ENCODE measurements around the gene AFG1L.

Gene AFG1L

DNA sequence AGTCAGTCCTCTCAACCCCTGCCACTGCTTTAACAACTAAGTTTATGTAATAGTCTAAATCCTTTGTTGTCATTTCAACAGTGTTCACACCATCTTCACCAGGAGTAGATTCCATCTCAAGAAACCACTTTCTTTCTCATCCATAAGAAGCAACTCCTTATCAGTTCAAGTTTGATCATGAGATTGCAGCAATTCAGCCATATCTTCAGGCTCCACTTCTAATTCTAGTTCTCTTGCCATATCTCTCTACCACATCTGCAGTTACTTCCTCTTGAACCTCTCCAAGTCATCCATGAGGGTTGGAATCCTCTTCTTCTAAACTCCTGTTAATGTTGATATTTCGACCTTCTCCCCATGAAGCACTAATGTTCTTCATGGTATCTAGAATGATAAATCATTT lies 208.0 kb downstream of the AFG1L start:
- TF ChIP-seq SPI1 (IDR thresholded peaks at IDR 0.05; ENCODE audit: low read depth, low read length), result no peak
- no peak for TF ChIP-seq POLR2A (IDR thresholded peaks at IDR 0.05; ENCODE audit: low read depth, low read length)
- no peak for TF ChIP-seq POLR2AphosphoS5 (IDR thresholded peaks at IDR 0.05; ENCODE audit: low read depth, low read length)
- no peak for TF ChIP-seq PAX5 (IDR thresholded peaks at IDR 0.05; ENCODE audit: insufficient read depth, low read length, severe bottlenecking)
- DNase-seq (ENCODE audit: insufficient read length, low spot score), result no peak
- FAIRE-seq, result peak; percentile 47

DNA sequence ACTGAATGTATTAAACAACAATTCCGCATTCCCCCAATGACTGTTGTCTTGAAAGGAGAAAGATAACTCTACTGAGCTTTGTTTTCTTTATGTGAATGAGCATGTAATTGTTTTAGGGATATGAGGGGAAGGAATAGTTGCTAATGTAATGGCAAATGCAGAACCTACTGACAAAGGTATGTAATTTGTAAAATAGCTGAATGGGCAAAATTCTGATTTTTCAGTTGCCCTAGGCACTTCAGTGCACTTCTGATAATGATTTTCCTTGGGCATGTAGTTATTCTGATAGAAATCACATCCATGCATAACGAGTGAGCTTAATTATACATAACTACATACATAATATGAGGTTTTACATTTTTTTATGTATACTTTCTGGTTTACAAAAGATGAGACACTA lies 212.5 kb downstream of the AFG1L start:
- no peak for FAIRE-seq
- TF ChIP-seq SPI1 (IDR thresholded peaks at IDR 0.05; ENCODE audit: low read depth, low read length) (no peak), POU2F2 (IDR thresholded peaks at IDR 0.05; ENCODE audit: low read depth, low read length) (no peak), TAF1 (IDR thresholded peaks at IDR 0.05; ENCODE audit: low read depth, low read length) (no peak), PAX5 (IDR thresholded peaks at IDR 0.05; ENCODE audit: insufficient read depth, low read length, severe bottlenecking) (no peak), POLR2AphosphoS5 (IDR thresholded peaks at IDR 0.05; ENCODE audit: low read depth, low read length) (no peak), POLR2A (IDR thresholded peaks at IDR 0.05; ENCODE audit: low read depth, low read length) (no peak)
- DNase-seq (ENCODE audit: insufficient read length, low spot score), result no peak

DNA sequence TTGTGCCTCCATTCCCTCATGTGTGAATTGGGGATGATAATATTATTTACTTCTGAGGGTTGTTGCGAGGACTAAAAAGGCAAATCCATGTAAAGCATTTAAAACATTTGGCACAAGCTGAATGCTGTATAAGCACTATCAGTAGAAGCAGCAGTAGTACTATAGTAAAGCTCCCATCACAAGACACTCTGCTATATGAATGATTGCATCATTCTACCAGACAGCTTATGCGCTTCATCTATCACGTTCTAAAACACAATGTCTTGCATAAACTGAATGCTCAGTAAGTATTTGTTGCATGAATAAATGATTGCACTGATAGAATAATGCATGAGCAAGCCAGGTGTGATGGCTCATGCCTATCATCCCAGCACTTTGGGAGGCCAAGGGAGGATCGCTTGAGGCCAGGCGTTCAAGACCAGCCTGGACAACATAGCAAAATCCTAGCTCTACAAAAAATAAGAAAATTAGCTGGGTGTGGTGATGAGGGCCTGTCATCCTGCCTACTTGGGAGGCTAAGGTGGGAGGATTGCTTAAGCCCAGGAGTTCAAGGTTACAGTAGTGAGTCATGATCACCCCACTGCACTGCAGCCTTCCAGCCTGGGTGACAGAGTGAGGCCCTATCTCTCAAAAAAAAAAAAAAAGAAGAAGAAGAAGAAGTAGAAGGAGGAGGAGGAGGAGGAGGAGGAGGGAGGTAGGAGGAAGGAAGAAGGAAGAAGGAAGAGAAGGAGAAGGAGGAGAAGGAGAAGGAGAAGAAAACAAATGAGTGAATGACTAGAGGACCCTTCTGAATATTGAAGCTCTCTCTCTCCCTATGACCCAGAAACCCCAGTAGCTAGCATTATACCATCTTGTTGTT lies 215.8 kb downstream of the AFG1L start:
- FAIRE-seq, result no peak
- DNase-seq (ENCODE audit: insufficient read length, low spot score), result no peak
- TF ChIP-seq TAF1 (IDR thresholded peaks at IDR 0.05; ENCODE audit: low read depth, low read length) (no peak), POLR2A (IDR thresholded peaks at IDR 0.05; ENCODE audit: low read depth, low read length) (no peak), POU2F2 (IDR thresholded peaks at IDR 0.05; ENCODE audit: low read depth, low read length) (no peak), POLR2AphosphoS5 (IDR thresholded peaks at IDR 0.05; ENCODE audit: low read depth, low read length) (no peak), SPI1 (IDR thresholded peaks at IDR 0.05; ENCODE audit: low read depth, low read length) (no peak), PAX5 (IDR thresholded peaks at IDR 0.05; ENCODE audit: insufficient read depth, low read length, severe bottlenecking) (no peak)

DNA sequence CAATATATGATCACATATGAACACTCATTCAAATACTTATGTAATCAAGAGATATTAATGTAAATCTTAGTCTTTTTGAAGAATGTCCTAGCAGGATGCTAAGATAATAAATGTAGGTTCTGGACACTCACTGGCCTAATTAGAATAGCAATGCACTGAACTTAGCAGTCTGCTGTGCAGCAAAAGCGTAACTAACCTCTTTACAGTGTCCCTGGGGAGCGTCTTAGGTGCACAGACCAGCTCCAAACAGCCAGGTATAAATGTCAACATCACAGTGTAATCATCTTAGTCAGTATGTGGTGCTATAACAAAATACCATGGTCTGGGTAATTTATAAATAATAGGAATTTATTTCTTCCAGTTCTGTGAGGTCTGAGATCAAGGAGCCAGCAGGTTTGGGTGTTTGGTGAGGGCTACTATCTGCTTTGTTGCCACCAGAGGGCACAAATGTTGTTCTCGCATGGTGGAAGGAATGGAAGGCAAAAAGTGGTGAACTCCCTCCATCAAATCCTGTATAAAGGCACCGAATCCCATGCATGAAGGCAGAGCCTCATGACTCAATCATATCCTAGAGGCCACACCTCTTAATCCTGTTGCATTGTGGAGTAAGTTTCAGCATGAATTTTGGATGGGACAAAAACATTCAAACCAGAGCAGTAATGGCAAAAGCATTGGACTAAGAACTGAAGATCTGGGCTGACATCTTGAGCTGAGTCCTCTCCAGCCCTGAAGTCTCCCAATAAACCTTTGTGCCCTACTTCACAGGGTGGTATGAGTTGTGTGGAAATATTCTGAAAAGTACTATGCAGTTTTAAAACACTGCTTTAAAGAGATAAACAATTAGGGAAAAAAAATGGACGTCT lies 224.1 kb downstream of the AFG1L start:
- DNase-seq (ENCODE audit: insufficient read length, low spot score), result no peak
- no peak for FAIRE-seq
- TF ChIP-seq POLR2A (IDR thresholded peaks at IDR 0.05; ENCODE audit: low read depth, low read length) (no peak), POLR2AphosphoS5 (IDR thresholded peaks at IDR 0.05; ENCODE audit: low read depth, low read length) (no peak), PAX5 (IDR thresholded peaks at IDR 0.05; ENCODE audit: insufficient read depth, low read length, severe bottlenecking) (no peak)

DNA sequence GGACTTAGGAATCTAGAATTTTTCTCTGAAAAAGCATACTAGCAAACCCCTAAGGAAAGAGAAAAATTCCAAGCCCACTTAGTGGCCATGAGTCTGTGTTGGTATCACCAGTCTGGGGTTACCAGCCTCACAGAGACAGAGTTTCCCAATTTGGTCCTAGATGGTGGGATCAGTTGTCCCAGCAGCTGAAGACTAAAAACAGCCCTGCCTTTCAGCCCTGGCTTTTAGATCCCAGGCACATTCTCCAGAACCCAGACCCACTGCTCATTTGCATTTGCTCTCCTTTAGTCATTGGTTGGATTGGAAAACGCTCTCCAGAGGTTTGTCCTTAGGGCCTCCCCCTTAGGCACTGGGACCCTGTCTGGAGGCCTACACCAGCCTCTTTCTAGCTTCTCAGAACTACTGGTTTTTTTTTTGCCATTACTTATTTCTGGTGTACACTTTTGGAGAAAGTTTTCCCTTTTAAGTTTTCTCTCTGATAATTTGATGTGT lies 226.8 kb downstream of the AFG1L start:
- no peak for DNase-seq (ENCODE audit: insufficient read length, low spot score)
- TF ChIP-seq TAF1 (IDR thresholded peaks at IDR 0.05; ENCODE audit: low read depth, low read length) (no peak), SPI1 (IDR thresholded peaks at IDR 0.05; ENCODE audit: low read depth, low read length) (no peak)
- no peak for FAIRE-seq

DNA sequence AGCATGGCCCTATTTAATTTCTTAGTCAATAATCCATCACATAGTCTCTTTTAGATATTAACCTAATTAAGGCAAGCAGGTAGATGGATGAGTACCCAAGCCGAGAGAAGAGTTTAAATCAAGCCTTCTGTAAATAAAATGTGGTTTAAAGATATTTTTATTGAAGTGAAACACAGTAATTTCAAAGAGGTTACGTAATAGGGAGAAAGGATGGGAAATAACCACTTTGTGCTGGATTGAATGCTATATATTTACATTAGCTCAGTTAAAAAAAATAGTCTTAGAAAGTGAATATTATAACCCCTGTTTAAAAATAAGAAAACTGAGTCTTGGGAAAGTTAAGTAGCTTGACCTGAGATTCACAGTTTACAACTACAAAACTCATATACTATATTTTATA lies 228.8 kb downstream of the AFG1L start:
- no peak for TF ChIP-seq PAX5 (IDR thresholded peaks at IDR 0.05; ENCODE audit: insufficient read depth, low read length, severe bottlenecking)
- TF ChIP-seq POLR2AphosphoS5 (IDR thresholded peaks at IDR 0.05; ENCODE audit: low read depth, low read length), result no peak
- no peak for TF ChIP-seq SPI1 (IDR thresholded peaks at IDR 0.05; ENCODE audit: low read depth, low read length)
- TF ChIP-seq TAF1 (IDR thresholded peaks at IDR 0.05; ENCODE audit: low read depth, low read length), result no peak
- TF ChIP-seq POU2F2 (IDR thresholded peaks at IDR 0.05; ENCODE audit: low read depth, low read length), result no peak
- TF ChIP-seq POLR2A (IDR thresholded peaks at IDR 0.05; ENCODE audit: low read depth, low read length), result no peak
- FAIRE-seq, result no peak
- DNase-seq (ENCODE audit: insufficient read length, low spot score), result no peak

DNA sequence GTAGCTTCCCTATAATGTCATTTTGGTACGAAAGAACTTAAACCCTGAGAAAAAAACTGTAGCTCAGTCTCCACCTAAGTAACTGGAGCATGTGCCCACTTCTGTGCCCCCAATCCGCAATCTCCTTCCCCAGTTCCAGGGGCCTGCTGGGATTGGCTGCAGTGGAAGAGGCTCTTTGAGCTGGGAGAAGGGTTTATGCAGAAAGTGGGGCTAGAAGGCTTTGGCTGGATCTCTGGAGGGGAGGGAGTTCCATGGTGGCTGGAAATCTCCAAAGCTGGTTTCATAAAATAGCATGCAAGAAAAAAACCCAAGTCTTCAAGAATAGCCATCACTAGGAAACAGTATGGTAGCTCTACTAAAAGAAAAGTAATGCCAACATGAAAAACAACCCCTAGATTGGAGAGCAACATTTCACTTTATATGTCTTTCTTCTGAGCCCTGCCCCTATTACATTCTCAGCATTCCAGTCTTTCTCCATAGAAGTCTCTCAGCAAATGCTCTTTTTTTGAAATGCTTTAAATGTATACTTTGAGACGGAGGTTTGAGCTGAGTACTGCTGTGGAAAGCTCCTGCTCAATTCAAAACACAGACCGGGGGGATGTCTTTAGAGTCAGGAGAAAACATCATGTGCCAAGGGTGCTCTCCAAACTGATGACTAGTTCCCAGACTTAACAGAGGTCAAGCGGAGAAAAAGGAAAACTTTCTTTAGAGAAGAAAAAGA lies 229.8 kb downstream of the AFG1L start:
- TF ChIP-seq POLR2AphosphoS5 (IDR thresholded peaks at IDR 0.05; ENCODE audit: low read depth, low read length) (no peak), SPI1 (IDR thresholded peaks at IDR 0.05; ENCODE audit: low read depth, low read length) (no peak), PAX5 (IDR thresholded peaks at IDR 0.05; ENCODE audit: insufficient read depth, low read length, severe bottlenecking) (no peak), POU2F2 (IDR thresholded peaks at IDR 0.05; ENCODE audit: low read depth, low read length) (no peak), TAF1 (IDR thresholded peaks at IDR 0.05; ENCODE audit: low read depth, low read length) (no peak)
- DNase-seq (ENCODE audit: insufficient read length, low spot score), result no peak
- FAIRE-seq, result no peak

DNA sequence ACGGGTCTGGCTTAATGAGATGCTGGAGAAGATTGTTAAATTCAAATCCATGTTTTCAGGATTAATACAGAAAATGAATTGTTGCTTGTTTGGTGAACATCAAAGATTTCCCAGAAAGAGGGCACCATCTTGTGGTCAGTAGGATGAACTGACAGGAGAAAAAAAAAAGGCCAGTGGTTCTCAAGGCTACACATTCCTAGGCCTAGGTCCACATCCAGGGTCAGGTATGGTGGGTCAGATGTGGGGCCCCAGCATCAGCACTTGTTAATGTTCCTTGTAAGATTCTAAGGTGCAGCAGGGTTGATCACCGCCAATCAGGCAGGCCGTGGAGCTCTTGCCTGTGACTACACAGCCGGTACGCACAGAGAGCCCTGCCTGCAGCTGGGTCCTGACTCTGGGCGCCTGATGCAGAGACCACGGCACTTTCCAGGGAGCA lies 231.9 kb downstream of the AFG1L start:
- peak; percentile 78 for FAIRE-seq
- TF ChIP-seq PAX5 (IDR thresholded peaks at IDR 0.05; ENCODE audit: insufficient read depth, low read length, severe bottlenecking) (no peak), TAF1 (IDR thresholded peaks at IDR 0.05; ENCODE audit: low read depth, low read length) (no peak), POLR2AphosphoS5 (IDR thresholded peaks at IDR 0.05; ENCODE audit: low read depth, low read length) (no peak), SPI1 (IDR thresholded peaks at IDR 0.05; ENCODE audit: low read depth, low read length) (no peak), POLR2A (IDR thresholded peaks at IDR 0.05; ENCODE audit: low read depth, low read length) (no peak), POU2F2 (IDR thresholded peaks at IDR 0.05; ENCODE audit: low read depth, low read length) (no peak)
- no peak for DNase-seq (ENCODE audit: insufficient read length, low spot score)

DNA sequence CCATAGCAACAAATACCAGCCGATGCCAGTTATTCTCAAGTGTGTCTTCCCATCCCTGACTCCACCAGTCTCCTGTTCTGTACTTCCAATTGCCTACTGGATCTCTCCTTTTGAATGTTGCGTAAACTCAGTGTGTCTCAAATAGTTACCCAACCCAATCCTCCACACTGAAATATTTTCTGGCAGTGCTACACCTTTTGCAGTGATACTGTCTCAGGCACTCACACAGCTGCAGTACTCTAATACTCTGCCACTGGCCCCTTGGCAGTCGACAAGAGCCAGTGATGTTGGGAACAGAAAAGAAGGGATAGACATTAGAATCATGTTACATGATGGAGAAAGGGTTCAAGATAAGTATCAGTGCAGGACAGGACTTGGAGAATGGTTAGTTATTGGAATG lies 234.0 kb downstream of the AFG1L start:
- FAIRE-seq (no peak), DNase-seq (ENCODE audit: insufficient read length, low spot score) (no peak)
- TF ChIP-seq PAX5 (IDR thresholded peaks at IDR 0.05; ENCODE audit: insufficient read depth, low read length, severe bottlenecking) (no peak), SPI1 (IDR thresholded peaks at IDR 0.05; ENCODE audit: low read depth, low read length) (no peak), POLR2A (IDR thresholded peaks at IDR 0.05; ENCODE audit: low read depth, low read length) (no peak), POU2F2 (IDR thresholded peaks at IDR 0.05; ENCODE audit: low read depth, low read length) (no peak), TAF1 (IDR thresholded peaks at IDR 0.05; ENCODE audit: low read depth, low read length) (no peak), POLR2AphosphoS5 (IDR thresholded peaks at IDR 0.05; ENCODE audit: low read depth, low read length) (no peak)

Data from GM12891 (cell line).